Limb (tissue), 2 donors: ENCODE data around the gene DENND2D.

Experiments
- DNase-seq, 2 donors: peaks; one replicate each; pipeline ENCODE4 v3.0.0-alpha.2; 2016; ENCODE audit errors: extremely low spot score in 2 of 2

Gene DENND2D

DNA sequence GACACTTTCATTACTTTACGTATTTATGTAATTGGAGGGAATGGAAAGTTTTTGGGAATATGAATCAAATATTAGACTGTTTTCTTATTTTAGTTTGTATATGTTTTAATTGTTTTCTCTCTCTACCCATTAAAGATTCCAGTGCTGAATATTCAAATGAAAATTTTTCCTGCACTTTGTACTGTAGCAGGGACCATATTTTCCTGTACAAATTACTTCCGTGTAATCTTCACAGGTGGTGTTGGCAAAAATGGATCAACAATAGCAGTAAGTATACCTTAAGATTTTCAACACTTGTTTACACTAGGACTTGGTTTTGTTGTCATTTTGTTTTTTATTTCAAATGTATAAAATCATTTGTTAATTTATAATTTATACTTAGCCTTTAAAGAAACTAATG lies 18.4 kb downstream of the DENND2D start:
- DNase-seq: no peak

DNA sequence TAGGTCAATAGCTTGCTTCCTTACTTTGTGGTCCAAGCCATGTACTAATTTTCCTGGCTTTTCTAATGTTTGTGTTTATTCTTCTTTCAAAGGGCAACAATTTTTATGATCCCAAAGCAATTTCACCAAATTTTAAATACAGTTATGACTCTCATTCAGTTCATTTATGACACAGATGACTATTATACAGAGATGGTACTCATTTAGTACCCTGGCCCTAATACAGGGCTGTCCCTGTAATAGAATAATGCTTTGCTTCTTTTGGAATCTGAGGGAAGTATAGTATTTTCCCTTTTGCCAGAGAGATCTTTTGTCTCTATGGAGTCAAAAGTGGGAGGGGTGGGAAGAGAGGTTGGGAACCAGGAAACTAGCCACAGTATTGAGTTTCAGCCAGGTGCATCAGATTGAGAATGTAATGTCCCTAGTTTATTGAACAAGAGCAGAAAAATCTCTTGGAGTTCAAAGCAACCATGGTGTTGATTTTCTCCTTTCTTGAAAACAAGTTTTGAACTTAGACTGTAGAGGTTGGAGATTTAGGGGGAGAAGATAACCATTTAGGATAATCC lies 20.4 kb downstream of the DENND2D start:
- DNase-seq: no peak

DNA sequence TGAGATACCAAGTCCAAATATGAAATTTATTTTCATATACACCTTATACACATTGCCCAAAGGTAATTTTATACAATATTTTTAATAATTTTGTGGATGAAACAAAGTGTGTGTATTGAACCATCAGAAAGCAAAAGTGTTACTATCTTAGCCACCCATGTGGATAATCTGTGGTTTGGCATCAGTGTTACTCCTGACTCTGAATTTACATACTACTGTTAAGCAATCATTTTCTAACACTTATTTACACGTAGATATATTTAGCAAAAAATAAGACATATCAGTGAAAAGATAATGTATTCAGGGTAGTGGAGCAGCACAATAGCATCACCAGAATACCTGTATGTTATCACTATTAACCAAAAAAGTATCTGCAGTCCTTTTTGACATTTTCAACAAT lies 23.8 kb downstream of the DENND2D start:
- DNase-seq: no peak

DNA sequence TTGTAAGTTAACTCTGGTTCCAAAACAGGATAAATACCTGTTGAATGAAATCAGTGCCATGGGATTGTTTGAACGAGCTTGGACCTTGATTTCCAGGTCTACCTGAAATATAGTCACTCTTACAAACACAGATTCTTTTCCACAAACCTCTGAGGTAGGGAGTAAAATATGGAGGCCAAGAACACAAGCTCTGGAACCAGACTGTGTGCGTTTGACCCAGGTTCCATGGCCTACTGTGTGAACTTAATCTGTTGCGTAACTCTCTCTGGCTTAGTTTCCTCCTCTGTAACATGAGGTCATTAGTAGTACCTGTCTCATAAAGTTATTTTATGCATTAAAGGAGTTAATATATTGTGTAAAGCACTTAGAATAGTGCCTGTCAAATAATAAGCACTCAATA lies 25.1 kb downstream of the DENND2D start:
- DNase-seq: no peak

DNA sequence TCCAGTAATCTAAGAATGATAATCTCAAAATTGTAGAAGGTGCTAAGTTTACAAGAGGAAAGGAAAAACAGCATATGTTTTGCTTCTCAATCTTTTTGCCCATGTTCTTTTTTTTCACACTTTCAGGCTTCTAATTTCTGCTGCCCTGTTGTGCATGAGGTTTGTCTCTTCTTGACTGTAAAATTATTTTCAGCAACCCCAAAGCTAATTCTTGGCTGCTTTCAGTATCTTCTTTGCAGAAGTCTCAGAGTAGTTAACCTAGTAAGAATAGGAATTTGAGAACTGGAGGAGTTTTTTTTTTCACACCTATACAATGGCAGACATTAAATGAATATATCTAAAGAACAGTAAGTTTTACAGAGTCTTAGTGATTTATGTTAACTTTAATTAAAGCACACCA lies 26.4 kb downstream of the DENND2D start:
- no peak for DNase-seq

DNA sequence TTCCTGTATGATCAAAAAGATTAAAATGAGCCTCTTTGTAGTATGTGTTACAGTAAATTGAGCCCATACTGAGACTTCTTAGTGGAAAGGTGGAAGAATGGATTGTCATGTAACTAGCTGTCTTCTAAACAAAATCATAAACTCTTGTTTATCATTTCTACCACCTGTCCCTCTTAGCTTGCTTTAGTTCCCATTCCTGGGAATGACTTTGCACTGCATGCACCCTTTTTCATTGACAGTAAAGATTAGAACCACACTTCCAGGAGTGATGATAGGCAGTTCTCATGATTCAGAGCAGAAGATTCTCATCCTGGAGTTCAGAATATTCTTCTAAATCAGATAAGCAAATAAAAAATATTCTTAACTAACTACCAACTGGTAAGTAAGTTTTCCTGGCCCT lies 28.0 kb downstream of the DENND2D start:
- no peak for DNase-seq

DNA sequence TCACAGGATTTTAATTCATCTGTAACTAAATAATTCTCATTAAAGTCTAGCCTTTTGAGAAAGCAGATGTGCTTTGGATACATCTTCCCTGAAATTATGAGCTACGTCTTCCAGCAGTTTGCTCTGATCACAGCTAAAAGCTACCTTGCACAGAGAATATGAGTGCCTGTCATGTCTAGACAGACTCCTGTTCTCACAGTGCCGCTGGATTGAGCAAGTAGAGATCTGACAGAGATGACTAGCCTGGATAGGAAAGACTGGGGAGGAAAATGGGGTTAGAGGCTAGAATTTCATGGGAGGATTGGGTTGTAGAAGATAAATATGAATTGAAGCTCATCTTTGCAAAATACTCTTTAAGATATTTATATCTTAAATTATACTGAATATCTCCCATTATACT lies 36.3 kb downstream of the DENND2D start:
- no peak for DNase-seq

DNA sequence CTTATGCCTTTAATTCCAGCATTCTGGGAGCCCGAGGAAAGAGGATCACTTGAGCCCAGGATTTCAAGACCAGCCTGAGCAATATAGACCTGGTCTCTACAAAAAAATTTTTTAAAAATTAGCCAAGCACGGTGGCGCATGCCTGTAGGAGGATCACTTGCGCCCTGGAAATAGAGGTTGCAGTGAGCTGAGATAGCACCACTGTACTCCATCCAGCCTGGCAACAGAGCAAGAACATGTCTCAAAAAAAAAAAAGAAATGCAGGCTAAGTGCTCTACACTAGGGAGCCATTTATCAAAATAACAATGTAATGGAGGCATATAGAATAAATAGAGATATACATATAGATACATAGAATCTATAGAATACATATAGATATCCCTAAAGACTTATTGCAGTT lies 37.1 kb downstream of the DENND2D start:
- no peak for DNase-seq

DNA sequence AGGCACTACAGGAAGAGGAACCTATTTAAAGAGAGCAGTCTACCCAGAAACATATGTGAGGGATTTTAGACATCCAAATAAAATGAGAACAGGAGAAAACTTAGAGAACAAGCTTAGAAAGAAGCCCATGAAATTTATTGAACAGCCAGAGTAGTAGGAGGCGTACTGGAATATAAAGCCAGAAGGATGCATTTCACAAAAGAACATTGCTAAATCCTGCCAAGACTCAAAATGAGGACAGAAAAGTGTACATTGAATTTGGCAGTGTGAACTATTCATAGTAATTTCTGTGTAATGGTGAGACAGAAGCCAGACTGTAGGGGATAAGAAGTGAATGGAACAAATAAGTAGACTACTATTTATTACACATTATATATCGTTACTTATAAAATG lies 38.0 kb downstream of the DENND2D start:
- DNase-seq: no peak

DNA sequence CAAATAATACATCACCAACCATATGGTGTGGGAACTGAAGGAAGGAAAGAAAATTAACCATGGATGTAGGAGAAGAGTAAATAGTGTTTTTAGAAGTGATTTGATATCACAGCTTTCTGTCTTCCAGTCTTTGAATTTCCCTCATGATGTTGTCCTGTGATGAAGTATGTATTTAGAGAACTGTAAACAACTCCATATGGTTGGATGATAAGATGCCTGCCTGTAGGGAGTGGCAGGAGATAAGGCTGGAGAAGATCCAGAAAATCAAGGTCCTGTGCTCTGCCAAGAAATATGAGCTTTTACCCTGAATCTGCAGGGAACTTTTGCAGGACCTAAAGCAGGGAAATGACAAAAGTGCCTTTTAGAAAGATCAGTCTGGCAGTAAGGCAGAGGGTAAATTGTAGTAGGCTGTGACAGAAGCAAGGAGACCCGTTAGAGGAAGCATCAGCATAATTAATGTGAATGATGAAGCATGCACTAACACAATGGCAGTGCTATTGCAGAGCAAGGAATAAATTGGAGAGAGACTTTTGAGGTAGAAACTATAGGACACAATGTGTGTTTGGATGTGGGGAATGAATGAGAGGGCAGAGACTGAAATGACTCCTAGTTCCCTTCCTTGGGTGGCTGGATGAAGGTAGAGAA lies 38.5 kb downstream of the DENND2D start:
- DNase-seq: no peak

DNA sequence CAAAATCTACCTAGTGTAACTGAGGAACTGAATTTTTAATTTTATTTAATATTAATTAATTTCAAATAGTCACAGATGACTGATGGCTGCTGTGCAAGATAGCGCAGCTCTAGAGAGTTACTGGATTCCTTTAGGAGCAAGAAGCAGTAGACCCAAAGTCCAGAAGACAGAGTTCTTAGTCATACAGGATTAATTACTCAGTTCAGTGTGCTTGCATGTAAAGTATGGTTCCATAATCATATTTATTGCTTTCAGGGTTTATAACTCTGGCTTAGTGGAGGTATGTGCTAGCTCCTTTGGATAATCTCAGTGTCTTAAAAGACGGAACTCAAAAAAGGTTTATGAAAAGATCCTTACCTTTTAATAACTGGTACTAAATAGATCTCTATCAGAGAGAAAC lies 43.0 kb downstream of the DENND2D start:
- no peak for DNase-seq

DNA sequence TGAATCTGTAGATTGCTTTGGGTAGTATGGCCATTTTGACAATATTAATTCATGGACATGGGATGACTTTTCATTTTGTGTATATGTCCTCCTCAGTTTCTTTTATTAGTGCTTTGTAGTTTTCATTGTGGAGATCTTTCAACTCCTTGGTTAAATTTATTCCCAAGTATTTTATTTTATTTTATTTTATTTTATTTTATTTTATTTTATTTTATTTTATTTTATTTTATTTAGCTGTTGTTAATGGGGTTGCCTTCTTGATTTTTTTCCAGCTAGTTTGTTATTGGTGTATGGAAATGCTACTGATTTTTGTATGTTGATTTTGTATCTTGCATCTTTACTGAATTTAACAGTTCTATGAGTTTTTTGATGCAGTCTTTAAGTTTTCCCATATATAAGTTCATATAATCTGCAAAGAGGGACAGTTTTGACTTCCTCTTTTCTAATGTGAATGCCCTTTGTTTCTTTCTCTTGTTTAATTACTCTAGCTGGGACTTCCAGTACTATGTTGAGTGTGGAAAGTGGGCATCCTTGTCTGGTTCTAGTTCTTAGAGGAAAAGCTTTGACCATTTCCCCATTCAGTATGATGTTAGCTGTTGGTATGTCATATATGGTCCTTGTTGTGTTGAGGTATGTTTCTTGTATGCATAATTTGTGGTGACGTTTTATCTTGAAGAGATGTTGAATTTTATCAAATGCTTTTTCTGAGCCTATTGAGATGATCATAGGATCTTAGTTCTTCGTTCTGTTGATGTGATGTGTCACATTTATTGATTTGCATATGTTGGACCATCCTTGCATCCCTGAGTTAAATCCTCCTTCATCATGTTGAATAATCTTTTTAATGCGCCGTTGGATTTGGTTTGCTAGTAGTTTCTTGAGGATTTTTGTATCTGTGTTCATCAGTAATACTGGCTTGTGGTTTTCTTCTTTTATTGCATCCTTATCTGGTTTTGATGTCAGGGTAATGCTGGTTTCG lies 46.1 kb downstream of the DENND2D start:
- DNase-seq: no peak

DNA sequence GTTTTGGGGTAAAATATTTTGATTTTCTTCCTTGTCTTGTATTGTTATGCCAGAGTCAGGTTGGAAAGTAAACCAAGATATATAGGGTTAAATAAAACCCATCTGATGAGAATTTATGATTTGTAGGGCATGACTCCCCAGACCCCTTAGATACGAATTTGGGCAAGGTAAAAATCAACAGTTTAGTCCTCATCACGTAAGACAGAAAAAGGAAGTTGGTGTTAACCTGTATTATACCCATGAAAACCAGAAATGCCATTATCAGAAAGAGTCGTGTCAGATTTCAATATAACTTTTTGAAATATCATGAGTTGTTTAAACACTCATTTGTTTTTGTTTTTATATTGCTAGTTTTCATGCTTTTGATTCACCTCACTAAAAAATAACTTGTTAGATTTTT lies 48.6 kb downstream of the DENND2D start:
- no peak for DNase-seq

DNA sequence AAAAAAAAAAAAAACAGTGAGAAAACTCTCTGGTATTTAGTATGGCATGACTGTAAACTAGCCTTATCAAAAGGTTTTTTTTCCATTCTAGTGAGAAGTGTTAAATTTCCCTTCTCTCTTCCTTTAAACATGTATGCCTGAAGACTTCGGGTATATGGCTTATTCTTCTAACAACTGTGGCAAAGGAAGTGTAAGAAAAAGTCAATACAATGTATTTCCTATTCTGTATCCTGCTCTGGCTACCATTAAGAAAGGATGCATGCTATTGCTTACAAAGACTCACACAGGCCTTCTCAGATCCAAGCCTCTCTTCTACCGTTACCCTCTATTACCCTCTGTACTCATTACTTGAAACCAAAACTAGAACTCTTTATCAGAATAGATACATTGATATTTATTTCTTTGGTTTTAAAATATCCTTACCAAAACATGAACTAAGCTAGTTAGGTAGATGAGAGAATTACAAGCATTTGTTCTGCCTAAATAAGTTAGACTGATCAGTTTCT lies 52.0 kb downstream of the DENND2D start:
- no peak for DNase-seq

DNA sequence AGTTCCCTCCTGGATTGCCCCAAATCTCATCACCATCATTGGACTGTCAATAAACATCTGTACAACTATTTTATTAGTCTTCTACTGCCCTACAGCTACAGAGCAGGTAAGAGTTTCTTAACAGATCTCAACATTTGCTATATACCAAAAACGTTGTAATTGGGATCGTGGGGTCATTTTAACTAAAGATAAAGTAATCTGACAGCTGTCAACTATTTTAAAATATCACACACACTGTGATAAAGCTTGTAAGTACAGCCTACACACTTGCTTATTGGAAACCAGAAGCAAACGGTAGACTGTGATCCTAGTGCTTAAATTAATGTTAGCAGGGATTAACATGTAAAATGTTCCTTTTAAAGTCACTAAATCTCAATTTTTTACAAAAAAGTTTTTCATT lies 52.5 kb downstream of the DENND2D start:
- DNase-seq: no peak

DNA sequence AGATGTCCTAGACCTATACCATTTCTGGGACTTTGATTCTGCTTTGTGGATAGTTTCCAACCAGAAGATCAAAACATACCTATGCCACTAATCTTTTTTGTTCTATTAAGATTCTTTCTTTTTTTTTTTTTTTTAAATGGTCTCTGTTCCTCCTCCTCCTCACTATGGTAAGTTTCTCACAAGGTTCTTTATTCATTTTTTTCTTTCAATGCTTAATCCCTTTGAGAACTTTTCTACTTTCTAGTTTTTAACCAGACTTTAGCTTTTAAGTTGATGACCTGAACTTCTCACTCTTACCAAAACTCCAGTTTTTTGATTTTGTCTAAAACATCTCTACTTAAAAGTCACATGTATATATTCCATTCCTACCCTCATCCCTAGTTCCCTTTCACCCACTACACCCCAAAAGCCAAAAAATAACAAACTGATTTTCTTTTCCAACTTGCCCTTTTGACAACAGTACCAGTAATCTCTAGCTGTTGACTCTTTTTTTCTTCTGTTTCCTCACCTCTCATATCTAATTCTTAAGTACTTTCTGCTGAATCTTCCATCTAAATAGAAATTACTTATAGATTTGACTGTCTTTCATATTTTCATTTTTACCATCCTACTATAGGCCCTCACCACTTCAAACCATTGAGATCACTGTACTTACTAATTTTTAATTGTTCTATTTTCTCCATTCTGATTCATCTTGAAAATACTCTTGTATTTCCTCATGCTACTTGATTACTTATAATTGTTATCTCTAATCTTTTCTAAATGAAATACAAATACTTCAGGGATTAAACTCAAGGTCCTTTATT lies 54.3 kb downstream of the DENND2D start:
- no peak for DNase-seq

DNA sequence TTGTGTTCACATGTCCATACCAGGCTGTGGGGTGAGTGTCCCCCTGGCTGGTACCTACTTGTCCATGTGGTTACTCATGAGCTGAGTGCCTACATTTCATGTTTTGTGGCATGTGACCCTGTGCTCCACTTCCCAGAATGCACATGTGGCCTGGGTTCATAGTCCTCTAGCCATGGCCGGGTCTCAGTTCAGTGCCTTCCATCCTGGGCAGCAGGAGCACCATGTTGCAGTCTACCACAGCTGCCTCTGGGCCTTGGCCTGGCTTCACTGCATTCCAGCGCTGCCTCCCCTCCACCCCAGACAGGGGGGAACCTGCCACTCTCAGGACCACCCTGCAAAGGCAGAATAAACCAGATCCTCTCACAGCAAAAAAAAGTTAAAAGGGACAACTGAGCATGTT lies 54.9 kb downstream of the DENND2D start:
- DNase-seq: no peak

DNA sequence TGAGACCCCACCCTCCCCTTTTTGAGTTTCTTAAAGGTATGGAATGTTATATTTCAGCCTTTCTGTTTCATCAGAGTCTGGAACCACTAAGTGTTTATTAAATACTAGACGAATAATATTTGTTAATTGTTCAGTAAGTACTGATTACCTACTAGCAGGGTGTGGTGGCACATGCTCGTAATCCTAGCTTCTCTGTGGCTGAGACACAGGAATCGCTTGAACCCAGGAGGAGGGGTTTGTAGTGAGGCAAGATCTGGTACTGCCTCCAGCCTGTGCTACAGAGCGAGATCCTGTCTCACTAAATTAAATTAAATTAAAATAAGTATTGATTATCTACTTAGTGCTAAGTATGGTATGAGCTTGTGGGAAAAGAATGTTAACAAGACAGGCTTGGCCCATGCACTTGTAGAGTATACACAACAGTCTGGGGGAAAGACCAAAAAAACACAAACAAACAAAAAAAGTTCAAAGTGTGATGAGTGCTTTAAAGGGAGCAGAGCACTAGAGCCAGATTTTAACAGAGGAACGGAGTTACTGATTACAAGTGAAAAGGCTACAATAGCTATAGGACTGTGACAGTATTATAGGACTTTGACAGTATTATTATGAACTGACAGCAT lies 58.0 kb downstream of the DENND2D start:
- no peak for DNase-seq

DNA sequence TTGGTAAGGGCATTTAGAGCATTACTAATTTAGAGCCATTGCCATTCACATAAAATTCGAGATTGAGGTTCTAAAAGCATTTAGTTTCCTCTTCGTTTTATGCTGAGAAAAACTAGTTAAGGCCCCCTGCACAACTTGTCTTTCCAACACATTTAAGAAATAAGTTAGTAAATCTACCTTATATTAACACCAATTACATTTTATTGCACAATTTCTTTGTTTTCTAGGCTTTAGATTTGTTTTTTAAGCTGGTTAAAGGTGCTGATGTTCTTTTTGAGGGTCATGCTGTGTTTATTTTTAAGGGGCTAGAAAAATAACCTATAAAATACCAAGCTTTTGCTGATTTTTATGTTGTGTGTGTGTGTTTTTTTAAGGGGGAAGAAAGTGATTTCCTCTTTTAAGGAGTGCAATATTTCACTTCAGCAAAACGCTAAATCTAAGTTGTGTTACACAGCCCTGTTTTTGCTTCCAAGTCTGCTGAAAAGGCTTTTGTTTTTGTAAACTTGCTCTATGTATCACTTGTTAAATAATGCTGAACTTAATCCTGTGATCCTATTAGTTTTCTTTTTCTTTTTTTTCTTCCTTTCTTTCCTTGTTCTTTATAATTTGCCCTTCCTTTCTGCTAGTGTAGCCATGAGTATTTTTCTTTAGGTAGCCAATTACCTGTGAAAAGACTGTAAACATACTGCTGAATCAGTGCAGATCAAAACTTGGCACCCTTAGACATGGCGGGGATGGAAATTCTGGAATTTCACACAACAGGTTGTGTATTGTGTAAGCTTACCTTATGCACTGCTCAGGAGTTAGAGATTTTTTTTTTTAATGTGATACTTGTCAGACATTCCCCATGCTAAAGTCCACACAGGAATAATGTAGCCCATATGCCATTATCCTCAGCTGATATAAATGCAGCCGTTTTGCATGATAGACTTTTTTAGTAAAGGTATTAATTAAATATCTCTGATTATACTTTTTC lies 58.9 kb downstream of the DENND2D start:
- no peak for DNase-seq

DNA sequence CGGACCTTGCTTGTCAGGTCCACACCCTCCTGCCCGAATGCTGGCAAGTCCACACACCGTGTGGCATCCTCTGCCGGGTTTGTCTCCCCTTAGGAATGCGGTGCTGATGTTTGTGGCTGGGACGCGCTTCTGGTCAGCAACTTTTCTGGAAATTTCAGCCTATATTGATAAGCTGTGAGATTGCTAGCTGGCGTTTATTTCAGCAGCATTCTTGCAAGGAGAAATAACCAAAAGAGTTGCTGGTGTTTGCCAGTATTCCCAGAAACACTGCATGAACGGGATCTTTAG lies 59.8 kb downstream of the DENND2D start:
- DNase-seq: no peak
